HepG2 (cell line): ENCODE data around the gene WDR93. TPM values are rescaled to one million over a fixed set of nuclear protein-coding genes. Genes with fewer than 3 reads are reported as not detected.
A peak's percentile ranks its signal among the peaks of the same experiment; 100 is the strongest.

Source experiments
- ADNP ChIP-seq: sonication (generic); formaldehyde crosslinking; IDR thresholded peaks from 2 replicates; pipeline ENCODE4 v1.4.0; 2020; ENCODE audit warnings: missing genetic modification reagents
- ATF7 ChIP-seq, 2 experiments: fragments of 450-650 bp in 1 of 2; sonication (generic) in 1 of 2; formaldehyde crosslinking in 1 of 2; IDR thresholded peaks; 2 replicates each; pipeline versions ENCODE4 v1.4.0 to v1.6.1; 2016 to 2020; ENCODE audit warnings: antibody characterized with exemption in 1 of 2, mild to moderate bottlenecking in 1 of 2, missing genetic modification reagents in 1 of 2
- DPF2 ChIP-seq: sonication (generic); formaldehyde crosslinking; IDR thresholded peaks from 2 replicates; pipeline ENCODE4 v1.4.0; 2020; ENCODE audit warnings: mild to moderate bottlenecking, low read depth, missing genetic modification reagents, borderline replicate concordance
- GATAD2A ChIP-seq: IDR thresholded peaks from 2 replicates; pipeline ENCODE4 v1.6.1; 2016
- HNF4G ChIP-seq, 2 experiments: sonication (generic) in 1 of 2; formaldehyde crosslinking in 1 of 2; IDR thresholded peaks; 2 replicates each; pipeline versions ENCODE4 v1.4.0 to v1.6.1; 2011 to 2020; ENCODE audit warnings: borderline replicate concordance in 2 of 2, low read depth in 2 of 2, mild to moderate bottlenecking in 2 of 2, low read length in 1 of 2, missing genetic modification reagents in 1 of 2, moderate library complexity in 1 of 2
- HNRNPUL1 ChIP-seq: fragments of 200-400 bp; formaldehyde crosslinking; IDR thresholded peaks from 2 replicates; pipeline ENCODE4 v1.6.1; 2017; ENCODE audit warnings: low read depth, mild to moderate bottlenecking, low read length, moderate library complexity
- HOXA5 ChIP-seq: sonication (generic); formaldehyde crosslinking; IDR thresholded peaks from 2 replicates; pipeline ENCODE4 v1.4.0; 2020; ENCODE audit warnings: missing genetic modification reagents
- HOXA7 ChIP-seq: sonication (generic); formaldehyde crosslinking; IDR thresholded peaks from 2 replicates; pipeline ENCODE4 v1.8.1; 2022; ENCODE audit warnings: mild to moderate bottlenecking, missing genetic modification reagents, moderate library complexity
- MAF1 ChIP-seq: sonication (generic); formaldehyde crosslinking; IDR thresholded peaks from 2 replicates; pipeline ENCODE4 v1.5.0; 2020; ENCODE audit warnings: missing genetic modification reagents, borderline replicate concordance
- MAFG ChIP-seq: sonication (generic); formaldehyde crosslinking; IDR thresholded peaks from 2 replicates; pipeline ENCODE4 v1.5.1; 2020; ENCODE audit warnings: mild to moderate bottlenecking, missing genetic modification reagents
- NFIB ChIP-seq: sonication (generic); formaldehyde crosslinking; IDR thresholded peaks from 2 replicates; pipeline ENCODE4 v1.9.0; 2021; ENCODE audit warnings: missing genetic modification reagents, mild to moderate bottlenecking, borderline replicate concordance
- NPAS2 ChIP-seq: sonication (generic); formaldehyde crosslinking; IDR thresholded peaks from 2 replicates; pipeline ENCODE4 v1.8.0; 2022; ENCODE audit warnings: mild to moderate bottlenecking, missing genetic modification reagents, borderline replicate concordance
- NR2F6 ChIP-seq, 2 experiments: IDR thresholded peaks; 2 replicates each; pipeline ENCODE4 v1.6.1; 2016; ENCODE audit warnings: antibody characterized with exemption in 1 of 2, mild to moderate bottlenecking in 1 of 2
- PCBP1 ChIP-seq: fragments of 200-400 bp; formaldehyde crosslinking; IDR thresholded peaks from 2 replicates; pipeline ENCODE4 v1.6.1; 2017; ENCODE audit warnings: mild to moderate bottlenecking, low read depth, low read length, borderline replicate concordance
- RBAK ChIP-seq: sonication (generic); formaldehyde crosslinking; IDR thresholded peaks from 2 replicates; pipeline ENCODE4 v1.5.1; 2020; ENCODE audit warnings: mild to moderate bottlenecking, missing genetic modification reagents
- REPIN1 ChIP-seq: sonication (generic); formaldehyde crosslinking; IDR thresholded peaks from 2 replicates; pipeline ENCODE4 v1.8.0; 2022; ENCODE audit warnings: missing genetic modification reagents, low read depth, mild to moderate bottlenecking, borderline replicate concordance
- ZMYM4 ChIP-seq: sonication (generic); formaldehyde crosslinking; IDR thresholded peaks from 2 replicates; pipeline ENCODE4 v1.8.1; 2023; ENCODE audit warnings: mild to moderate bottlenecking, missing genetic modification reagents
- ZNF550 ChIP-seq: sonication (generic); formaldehyde crosslinking; IDR thresholded peaks from 2 replicates; pipeline ENCODE4 v1.4.0; 2020; ENCODE audit warnings: mild to moderate bottlenecking, missing genetic modification reagents, borderline replicate concordance
- ZNF780A ChIP-seq: sonication (generic); formaldehyde crosslinking; IDR thresholded peaks from 2 replicates; pipeline ENCODE4 v1.8.0; 2022; ENCODE audit warnings: mild to moderate bottlenecking, missing genetic modification reagents, moderate library complexity
- ZNF883 ChIP-seq: sonication (generic); formaldehyde crosslinking; IDR thresholded peaks from 2 replicates; pipeline ENCODE4 v1.5.1; 2020; ENCODE audit warnings: mild to moderate bottlenecking, missing genetic modification reagents; ENCODE audit errors: not compliant biosample characterization
- polyA plus RNA-seq, 8 experiments: library from polyadenylated mRNA; depleted of rRNA in 3 of 8; stranded (reverse) in 7 of 8; unstranded in 1 of 8; fragments of >200 nt; fragmentation: Illumina TruSeq in 4 of 8; extraction: Trizol in 4 of 8; gene quantifications; 2 replicates each; pipeline versions ENCODE4 v1.2.1 to v1.2.3, GENCODE V29; 2011 to 2016; ENCODE audit warnings: low read depth in 4 of 8, missing spikeins in 1 of 8, mixed read lengths in 1 of 8; ENCODE audit not compliant: insufficient read depth in 1 of 8
- total RNA-seq, 5 experiments: library from RNA; depleted of rRNA; stranded (reverse); fragments of >200 nt; fragmentation: Illumina TruSeq; extraction: Trizol; gene quantifications; 2 replicates each; pipeline ENCODE4 v1.2.3, GENCODE V29; 2016; ENCODE audit warnings: low read depth in 1 of 5
- TF ChIP-seq, protein P1 (sequence below): sonication (generic); formaldehyde crosslinking; IDR thresholded peaks from 2 replicates; pipeline ENCODE4 v1.8.1; 2022; ENCODE audit warnings: low read depth, mild to moderate bottlenecking, missing genetic modification reagents
- TF ChIP-seq, protein P2 (sequence below): sonication (generic); formaldehyde crosslinking; IDR thresholded peaks from 2 replicates; pipeline ENCODE4 v1.8.1; 2023; ENCODE audit warnings: missing genetic modification reagents, mild to moderate bottlenecking, borderline replicate concordance
- TF ChIP-seq, protein P3 (sequence below): IDR thresholded peaks from 2 replicates; pipeline ENCODE4 v1.6.1; 2016; ENCODE audit warnings: mild to moderate bottlenecking, missing biosample characterization, missing genetic modification reagents
- TF ChIP-seq, protein P4 (sequence below): IDR thresholded peaks from 2 replicates; pipeline ENCODE4 v1.6.1; 2016

WDR93 gene
- total and polyA plus RNA-seq, 2 of the 13 experiments (the other 11 are each of a cell fraction or from before 2014, with no cell fraction given): 0.07 TPM; not detected in 1

DNA sequence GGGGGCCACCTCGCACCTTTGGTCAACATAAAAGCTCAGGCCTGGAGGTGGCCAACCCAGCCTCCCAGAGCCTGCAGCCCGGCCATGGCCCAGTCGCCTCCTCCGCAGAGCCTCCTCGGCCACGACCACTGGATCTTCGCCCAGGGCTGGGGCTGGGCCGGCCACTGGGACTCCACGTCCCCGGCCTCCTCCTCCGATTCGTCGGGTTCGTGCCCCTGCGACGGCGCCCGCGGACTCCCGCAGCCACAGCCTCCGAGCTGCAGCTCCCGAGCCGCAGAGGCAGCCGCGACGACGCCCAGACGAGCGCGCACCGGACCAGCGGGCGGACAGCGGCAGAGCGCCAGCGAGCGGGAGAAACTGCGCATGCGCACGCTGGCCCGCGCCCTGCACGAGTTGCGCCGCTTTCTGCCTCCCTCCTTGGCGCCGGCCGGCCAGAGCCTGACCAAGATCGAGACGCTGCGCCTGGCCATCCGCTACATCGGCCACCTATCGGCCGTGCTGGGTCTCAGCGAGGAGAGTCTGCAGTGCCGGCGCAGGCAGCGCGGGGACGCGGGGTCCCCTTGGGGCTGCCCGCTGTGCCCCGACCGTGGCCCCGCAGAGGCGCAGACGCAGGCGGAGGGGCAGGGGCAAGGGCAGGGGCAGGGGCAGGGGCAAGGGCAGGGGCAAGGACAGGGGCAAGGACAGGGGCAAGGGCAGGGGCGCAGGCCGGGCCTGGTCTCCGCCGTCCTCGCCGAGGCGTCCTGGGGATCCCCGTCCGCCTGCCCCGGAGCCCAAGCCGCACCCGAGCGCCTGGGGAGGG is 85.9 kb downstream of the WDR93 start, which contains the start of gene MESP2 (continued):
- TF ChIP-seq MAF1 (CRISPR knock-in tag) (no peak), ATF7 (IDR thresholded peaks at IDR 0.05) (no peak), ATF7 (CRISPR knock-in tag; IDR thresholded peaks at IDR 0.05) (no peak), ZNF550 (CRISPR knock-in tag) (no peak), HOXA7 (CRISPR knock-in tag) (no peak), NPAS2 (CRISPR knock-in tag) (no peak), ZNF883 (CRISPR knock-in tag) (peak; percentile 90), RBAK (CRISPR knock-in tag) (no peak), ADNP (CRISPR knock-in tag) (no peak), DPF2 (no peak), NFIB (no peak), HNRNPUL1 (no peak), HNF4G (IDR thresholded peaks at IDR 0.05; ENCODE audit: borderline replicate concordance, low read depth, low read length) (no peak), HNF4G (CRISPR knock-in tag; IDR thresholded peaks at IDR 0.05; ENCODE audit: borderline replicate concordance, low read depth) (0 out of 2 replicates have a peak, but pooled peaks have one; percentile 16), NR2F6 (IDR thresholded peaks at IDR 0.05) (no peak), NR2F6 (CRISPR knock-in tag; IDR thresholded peaks at IDR 0.05) (no peak), GATAD2A (0 out of 2 replicates have a peak, but pooled peaks have one; percentile 18), PCBP1 (no peak), ZMYM4 (CRISPR knock-in tag) (no peak), ZNF780A (CRISPR knock-in tag) (no peak), HOXA5 (CRISPR knock-in tag) (no peak), MAFG (no peak), REPIN1 (CRISPR knock-in tag) (peak; percentile 62)
- TF ChIP-seq, protein P1, sequence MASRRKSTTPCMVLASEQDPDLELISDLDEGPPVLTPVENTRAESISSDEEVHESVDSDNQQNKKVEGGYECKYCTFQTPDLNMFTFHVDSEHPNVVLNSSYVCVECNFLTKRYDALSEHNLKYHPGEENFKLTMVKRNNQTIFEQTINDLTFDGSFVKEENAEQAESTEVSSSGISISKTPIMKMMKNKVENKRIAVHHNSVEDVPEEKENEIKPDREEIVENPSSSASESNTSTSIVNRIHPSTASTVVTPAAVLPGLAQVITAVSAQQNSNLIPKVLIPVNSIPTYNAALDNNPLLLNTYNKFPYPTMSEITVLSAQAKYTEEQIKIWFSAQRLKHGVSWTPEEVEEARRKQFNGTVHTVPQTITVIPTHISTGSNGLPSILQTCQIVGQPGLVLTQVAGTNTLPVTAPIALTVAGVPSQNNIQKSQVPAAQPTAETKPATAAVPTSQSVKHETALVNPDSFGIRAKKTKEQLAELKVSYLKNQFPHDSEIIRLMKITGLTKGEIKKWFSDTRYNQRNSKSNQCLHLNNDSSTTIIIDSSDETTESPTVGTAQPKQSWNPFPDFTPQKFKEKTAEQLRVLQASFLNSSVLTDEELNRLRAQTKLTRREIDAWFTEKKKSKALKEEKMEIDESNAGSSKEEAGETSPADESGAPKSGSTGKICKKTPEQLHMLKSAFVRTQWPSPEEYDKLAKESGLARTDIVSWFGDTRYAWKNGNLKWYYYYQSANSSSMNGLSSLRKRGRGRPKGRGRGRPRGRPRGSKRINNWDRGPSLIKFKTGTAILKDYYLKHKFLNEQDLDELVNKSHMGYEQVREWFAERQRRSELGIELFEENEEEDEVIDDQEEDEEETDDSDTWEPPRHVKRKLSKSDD (CRISPR knock-in tag): no peak
- TF ChIP-seq, protein P2, sequence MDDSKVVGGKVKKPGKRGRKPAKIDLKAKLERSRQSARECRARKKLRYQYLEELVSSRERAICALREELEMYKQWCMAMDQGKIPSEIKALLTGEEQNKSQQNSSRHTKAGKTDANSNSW (CRISPR knock-in tag): peak; percentile 91; the same call in 1 of the 2 replicates
- TF ChIP-seq, protein P3, sequence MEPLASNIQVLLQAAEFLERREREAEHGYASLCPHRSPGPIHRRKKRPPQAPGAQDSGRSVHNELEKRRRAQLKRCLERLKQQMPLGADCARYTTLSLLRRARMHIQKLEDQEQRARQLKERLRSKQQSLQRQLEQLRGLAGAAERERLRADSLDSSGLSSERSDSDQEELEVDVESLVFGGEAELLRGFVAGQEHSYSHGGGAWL: peak; percentile 91
- TF ChIP-seq, protein P4, sequence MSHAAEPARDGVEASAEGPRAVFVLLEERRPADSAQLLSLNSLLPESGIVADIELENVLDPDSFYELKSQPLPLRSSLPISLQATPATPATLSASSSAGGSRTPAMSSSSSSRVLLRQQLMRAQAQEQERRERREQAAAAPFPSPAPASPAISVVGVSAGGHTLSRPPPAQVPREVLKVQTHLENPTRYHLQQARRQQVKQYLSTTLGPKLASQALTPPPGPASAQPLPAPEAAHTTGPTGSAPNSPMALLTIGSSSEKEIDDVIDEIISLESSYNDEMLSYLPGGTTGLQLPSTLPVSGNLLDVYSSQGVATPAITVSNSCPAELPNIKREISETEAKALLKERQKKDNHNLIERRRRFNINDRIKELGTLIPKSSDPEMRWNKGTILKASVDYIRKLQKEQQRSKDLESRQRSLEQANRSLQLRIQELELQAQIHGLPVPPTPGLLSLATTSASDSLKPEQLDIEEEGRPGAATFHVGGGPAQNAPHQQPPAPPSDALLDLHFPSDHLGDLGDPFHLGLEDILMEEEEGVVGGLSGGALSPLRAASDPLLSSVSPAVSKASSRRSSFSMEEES (CRISPR knock-in tag): peak; percentile 37; the same call in 1 of the 2 replicates
